HG02884 (cell line): ENCODE measurements around the gene EDN1.

ENCODE experiments used
- ATAC-seq: cut with Tn5 transposase; IDR thresholded peaks from one replicate; pipeline ENCODE4 v1.9.1; 2021; ENCODE audit warnings: mild to moderate bottlenecking, moderate library complexity; ENCODE audit not compliant: unreplicated experiment

EDN1 gene

DNA sequence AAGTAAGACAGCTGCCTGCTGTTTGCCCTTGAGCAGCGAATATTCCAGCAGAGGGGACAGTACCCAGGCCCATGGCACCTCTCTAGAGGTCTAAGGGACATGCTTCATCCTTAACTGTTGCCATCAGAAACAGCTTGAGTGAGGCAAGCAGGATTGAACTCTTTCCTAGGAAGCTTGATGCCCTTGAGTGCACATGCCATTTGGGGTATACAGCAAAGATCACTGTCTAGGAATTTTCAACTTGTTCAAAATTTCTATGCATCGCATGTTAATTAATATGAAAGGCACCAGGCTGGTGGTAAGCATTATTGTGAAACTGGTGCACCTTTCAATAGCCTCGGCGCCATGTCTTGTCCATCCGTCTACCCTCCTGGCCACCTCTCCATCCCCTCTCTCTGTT, 54.1 kb downstream of the EDN1 start:
- no peak for ATAC-seq

DNA sequence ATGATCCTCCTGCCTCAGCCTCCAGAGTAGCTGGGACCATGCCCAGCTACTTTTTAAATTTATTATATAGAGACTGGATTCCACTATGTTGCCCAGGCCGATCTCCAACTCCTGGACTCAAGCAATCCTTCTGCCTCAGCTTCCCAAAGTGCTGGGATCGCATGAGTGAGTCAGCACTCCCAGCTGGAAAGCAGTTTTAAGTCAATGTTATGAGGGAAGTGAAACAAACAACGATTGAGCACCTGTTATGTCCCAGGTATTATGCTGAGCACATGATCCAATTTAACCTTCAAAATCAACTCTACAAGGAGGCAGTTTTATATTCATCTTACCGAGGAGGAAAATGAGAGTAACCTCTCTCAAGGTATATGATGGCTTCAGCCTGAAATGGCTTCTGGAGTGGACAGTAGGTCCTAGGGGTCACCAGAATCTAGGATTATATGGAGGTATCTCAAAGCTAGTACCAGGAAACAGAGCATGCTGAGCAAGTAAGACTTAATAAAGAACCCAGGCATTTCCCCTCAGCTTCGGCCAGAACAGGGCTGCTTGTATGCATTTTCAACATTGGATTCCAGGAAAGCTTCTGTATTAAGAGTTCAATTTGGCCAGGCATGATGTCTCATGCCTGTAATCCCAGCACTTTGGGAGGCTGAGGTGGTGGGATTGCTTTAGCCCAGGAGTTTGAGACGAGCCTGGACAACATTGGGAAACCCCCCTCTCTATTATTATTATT, 55.0 kb downstream of the EDN1 start:
- no peak for ATAC-seq

DNA sequence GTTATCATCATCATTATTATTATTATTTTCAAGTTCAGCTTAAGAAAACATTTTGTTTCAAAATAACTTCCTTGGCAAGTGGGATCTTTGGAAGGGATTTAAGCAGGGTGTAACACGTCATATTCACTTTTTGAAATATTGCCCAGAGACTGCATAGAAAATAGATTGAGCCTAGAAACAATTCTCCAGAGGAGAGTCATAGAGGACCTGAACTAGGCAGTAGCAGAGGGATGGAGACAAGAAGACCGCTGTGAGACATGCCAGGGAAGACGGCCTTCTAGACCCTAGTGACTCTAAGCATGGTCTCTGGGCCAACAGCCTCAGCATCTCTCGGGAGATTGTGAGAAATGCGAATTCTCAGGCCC, 55.5 kb downstream of the EDN1 start:
- no peak for ATAC-seq
